Muscle layer of duodenum (tissue), 2 donors: Measurements from ENCODE around the gene DST.
"Not testable (repeated sequence)": the region's sequence is repeated elsewhere in the genome, so short reads cannot be mapped to it uniquely, and the experiment has no call there.

Experiments used
- H3K27ac ChIP-seq: one replicate; pipeline ENCODE4 v1.7.0; 2013; ENCODE audit warnings: mild to moderate bottlenecking, low read length
- H3K27me3 ChIP-seq: one replicate; pipeline ENCODE4 v1.7.0; 2013; ENCODE audit warnings: low read depth, mild to moderate bottlenecking, control low read depth, low read length
- H3K36me3 ChIP-seq, 2 donors: one replicate each; pipeline ENCODE4 v1.7.0; 2013; ENCODE audit warnings: low read length in 2 of 2, control low read depth in 1 of 2, mild to moderate bottlenecking in 1 of 2; ENCODE audit not compliant: insufficient read depth in 2 of 2, control insufficient read depth in 1 of 2
- H3K4me1 ChIP-seq, 2 donors: one replicate each; pipeline ENCODE4 v1.7.0; 2013; ENCODE audit warnings: low read length in 2 of 2, mild to moderate bottlenecking in 2 of 2, control low read depth in 1 of 2, moderate library complexity in 1 of 2; ENCODE audit not compliant: insufficient read depth in 2 of 2, control insufficient read depth in 1 of 2
- H3K4me3 ChIP-seq, 2 donors: one replicate each; pipeline ENCODE4 v1.7.0; 2013; ENCODE audit warnings: low read length in 2 of 2, low read depth in 1 of 2, mild to moderate bottlenecking in 1 of 2
- H3K9me3 ChIP-seq, 2 donors: one replicate each; pipeline ENCODE4 v1.7.0; 2013; ENCODE audit warnings: low read length in 2 of 2, control low read depth in 1 of 2, mild to moderate bottlenecking in 1 of 2; ENCODE audit not compliant: control insufficient read depth in 1 of 2
- donor health status: healthy.

The DST gene

DNA sequence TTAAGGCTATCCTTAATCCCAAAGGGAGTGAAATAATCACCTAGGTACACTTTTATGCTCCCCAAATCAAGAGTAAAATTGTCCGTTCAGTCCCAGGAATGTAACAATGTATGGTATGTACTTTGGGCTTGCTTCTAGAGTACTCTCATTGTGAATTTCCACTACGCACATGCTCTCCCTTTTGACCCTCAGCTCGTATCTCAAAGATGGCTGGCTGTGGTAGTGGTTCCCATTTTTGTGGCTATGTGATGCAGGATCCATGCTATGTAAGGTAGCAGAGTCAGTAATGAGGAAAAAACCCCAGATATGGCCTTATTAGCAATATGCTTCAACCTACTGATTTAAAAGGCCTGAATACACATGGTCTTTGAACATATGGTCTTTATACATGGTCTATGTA, 133.7 kb downstream of the DST start:
- peaks cover 3 to 26% of the 10 kb centered on the region in 2 donors for H3K4me1 ChIP-seq

DNA sequence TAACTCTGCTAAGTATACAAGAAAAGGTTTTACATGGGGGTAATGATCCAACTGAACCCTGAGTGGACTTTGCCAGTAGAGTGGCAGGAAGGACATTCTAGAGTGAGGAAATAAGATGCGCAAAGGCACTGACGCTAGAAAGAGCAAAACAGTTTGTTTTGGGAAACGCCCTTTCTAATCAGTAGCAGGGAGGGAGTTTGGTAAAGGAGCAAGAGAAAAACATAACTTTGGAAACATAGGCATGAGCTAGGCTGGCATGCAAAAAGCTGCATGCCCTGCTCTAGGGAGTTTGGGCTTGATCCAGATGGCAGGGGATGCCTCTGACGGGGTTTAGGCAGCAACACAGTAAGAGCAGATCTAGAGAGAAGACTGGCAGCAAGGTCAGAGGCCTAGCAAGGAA, 135.2 kb downstream of the DST start:
- Histone ChIP-seq H3K9me3 (no peaks in the 10 kb centered on the region), H3K4me3 (no peak overlapping the region), H3K36me3 (peaks cover 22 to 31% of the 10 kb centered on the region in 2 donors), H3K4me1 (peaks cover 3 to 26% of the 10 kb centered on the region in 2 donors), H3K27ac (no peak overlapping the region), H3K27me3 (no peaks in the 10 kb centered on the region)

More for the DNA sequence above, 133.7 kb downstream of the DST start:
- Histone ChIP-seq H3K4me3 (no peak overlapping the region), H3K36me3 (peaks cover 22 to 34% of the 10 kb centered on the region in 2 donors), H3K27me3 (no peaks in the 10 kb centered on the region), H3K9me3 (no peaks in the 10 kb centered on the region), H3K27ac (peak overlapping the region; percentile 10)

DNA sequence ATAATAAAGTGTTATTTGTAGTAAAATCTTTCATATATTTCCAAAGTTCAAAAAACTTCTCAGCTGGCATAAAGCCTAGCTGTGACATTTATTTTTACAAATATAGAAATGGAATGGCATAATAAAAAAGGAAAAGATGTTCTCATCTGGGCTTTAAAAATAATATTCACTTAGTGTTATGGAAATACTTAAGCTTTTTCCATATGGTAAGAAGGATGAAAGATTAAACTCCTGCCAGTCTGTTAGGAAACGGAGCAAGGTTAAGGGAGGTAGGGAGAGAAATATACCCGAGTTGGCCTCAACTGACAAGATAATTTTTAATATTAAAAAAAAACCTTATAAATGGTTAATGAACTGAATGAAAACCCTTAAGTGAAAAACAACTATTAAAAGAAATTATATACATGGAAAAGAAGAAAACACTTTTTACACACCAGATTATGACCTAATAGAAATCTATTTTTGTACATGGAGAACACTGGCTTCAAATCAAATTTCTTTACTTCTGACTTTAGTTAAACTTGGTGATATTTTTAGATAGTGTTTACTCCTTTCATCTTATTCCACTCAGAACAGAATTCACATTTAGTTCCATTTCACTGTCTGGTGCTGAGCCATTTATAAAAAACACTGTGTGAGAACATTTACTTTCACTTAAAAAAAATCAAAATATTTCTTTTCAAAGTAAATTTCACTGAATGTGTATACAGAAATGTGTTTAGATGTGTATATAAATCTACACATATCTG, 137.0 kb downstream of the DST start:
- no peak overlapping the region for H3K27ac ChIP-seq
- peaks cover 27% of the 10 kb centered on the region in 2 donors for H3K36me3 ChIP-seq

DNA sequence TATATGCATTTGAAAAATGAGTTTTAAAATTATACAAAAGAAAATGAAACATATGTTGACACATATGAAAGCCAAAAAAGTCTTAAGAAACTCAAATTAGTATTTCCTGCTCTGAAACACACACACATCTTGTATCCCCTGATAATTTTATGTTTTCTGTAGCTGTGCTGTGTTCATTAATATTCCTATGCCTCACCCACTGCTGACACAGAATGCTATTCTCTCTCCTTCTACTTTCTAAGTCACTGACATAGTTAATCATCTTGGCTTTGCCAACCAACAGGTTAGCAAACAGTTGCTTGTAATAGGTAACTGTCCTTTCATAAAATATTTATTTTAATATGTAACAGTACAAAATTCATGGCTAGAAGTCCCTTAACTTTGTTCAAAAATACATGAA, 140.7 kb downstream of the DST start:
- H3K27me3 ChIP-seq = no peaks in the 10 kb centered on the region
- H3K36me3 ChIP-seq = peaks cover 25 to 33% of the 10 kb centered on the region in 2 donors
- no peak overlapping the region for H3K27ac ChIP-seq
- H3K4me1 ChIP-seq = peaks cover 0 to 31% of the 10 kb centered on the region in 2 donors
- no peaks in the 10 kb centered on the region for H3K9me3 ChIP-seq
- no peak overlapping the region for H3K4me3 ChIP-seq

More for the DNA sequence above, 137.0 kb downstream of the DST start:
- Histone ChIP-seq H3K27me3 (no peaks in the 10 kb centered on the region), H3K4me3 (no peak overlapping the region), H3K4me1 (peaks cover 3 to 20% of the 10 kb centered on the region in 2 donors), H3K9me3 (no peaks in the 10 kb centered on the region)

DNA sequence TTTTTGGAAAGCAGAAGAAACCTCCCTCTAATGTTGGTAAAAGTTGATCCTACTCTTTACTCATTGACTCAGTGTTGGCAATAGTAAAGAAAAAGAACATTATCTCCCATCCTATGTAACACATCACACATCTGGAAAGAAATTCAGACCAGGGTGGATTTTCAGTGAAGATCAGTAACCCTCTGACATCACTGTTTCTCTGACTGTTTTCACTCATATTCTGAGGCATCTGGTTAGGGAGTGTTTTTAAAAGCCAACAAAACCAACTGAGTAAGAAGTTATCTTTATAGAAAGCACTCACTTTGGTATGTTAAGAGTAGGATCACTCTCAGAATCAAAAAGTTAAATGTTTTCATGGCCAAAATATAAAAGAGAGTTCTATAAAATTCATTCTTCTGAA, 143.6 kb downstream of the DST start:
- no peaks in the 10 kb centered on the region for H3K9me3 ChIP-seq
- no peak overlapping the region for H3K27ac ChIP-seq
- peaks cover 33 to 34% of the 10 kb centered on the region in 2 donors for H3K36me3 ChIP-seq
- no peaks in the 10 kb centered on the region for H3K27me3 ChIP-seq
- H3K4me1 ChIP-seq = peaks cover 0 to 21% of the 10 kb centered on the region in 2 donors
- H3K4me3 ChIP-seq = no peak overlapping the region

DNA sequence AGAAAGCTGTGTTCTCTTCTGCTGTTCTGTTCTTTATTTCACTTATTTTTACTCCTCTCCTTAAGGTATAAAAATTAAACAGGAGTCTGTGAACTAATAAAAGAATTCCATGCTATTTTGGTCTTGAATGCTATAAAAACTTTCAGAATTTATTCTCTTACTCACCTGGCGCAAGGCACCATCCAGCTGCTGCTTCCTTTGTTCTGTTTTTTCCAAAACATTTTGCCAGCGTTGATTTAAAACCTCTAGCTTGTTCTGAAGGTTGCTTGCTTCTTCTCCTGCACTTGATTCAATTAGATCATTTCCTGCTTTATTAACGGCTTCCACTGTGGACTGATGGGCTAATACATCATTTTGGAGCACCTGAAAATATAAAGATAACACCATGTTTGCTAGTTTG, 145.0 kb downstream of the DST start:
- Histone ChIP-seq H3K27me3 (no peaks in the 10 kb centered on the region), H3K4me1 (peaks cover 0 to 26% of the 10 kb centered on the region in 2 donors), H3K4me3 (no peak overlapping the region), H3K27ac (no peak overlapping the region), H3K36me3 (peaks cover 33 to 34% of the 10 kb centered on the region in 2 donors), H3K9me3 (no peaks in the 10 kb centered on the region)

DNA sequence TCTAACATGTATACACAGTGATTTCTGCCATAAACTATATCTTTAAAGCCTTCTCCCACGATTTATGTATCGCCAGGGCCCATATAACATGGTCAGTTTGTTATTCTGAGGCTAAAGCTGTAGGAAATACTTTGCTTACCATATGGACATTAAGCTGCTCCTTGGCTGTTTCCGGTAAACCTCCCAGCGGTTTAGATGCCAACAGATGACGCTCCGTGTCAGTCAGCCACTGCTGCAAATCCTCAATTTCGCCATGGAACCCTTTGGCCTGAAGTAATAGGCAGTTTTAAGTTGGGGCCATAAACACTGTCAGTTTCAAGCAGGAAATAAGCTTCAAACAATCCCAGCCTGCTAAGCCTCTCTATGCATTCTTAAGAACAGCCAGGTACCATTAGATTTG, 145.4 kb downstream of the DST start:
- Histone ChIP-seq H3K9me3 (no peaks in the 10 kb centered on the region), H3K36me3 (peaks cover 34 to 36% of the 10 kb centered on the region in 2 donors), H3K27ac (no peak overlapping the region), H3K4me1 (peaks cover 0 to 31% of the 10 kb centered on the region in 2 donors), H3K4me3 (no peak overlapping the region), H3K27me3 (no peaks in the 10 kb centered on the region)

DNA sequence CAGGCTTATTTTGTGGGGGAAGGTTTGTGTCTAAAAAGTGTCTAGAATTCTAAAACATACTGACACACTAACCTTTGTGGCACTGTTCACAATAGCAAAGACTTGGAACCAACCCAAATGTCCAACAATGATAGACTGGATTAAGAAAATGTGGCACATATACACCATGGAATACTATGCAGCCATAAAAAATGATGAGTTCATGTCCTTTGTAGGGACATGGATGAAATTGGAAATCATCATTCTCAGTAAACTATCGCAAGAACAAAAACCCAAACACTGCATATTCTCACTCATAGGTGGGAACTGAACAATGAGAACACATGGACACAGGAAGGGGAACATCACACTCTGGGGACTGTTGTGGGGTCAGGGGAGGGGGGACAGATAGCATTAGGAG, 146.0 kb downstream of the DST start:
- not testable (repeated sequence) for H3K4me3 ChIP-seq, H3K27me3 ChIP-seq, H3K27ac ChIP-seq, H3K9me3 ChIP-seq
- Histone ChIP-seq H3K4me1 (peaks cover 4 to 37% of the 10 kb centered on the region in 2 donors), H3K36me3 (peaks cover 34 to 39% of the 10 kb centered on the region in 2 donors)

DNA sequence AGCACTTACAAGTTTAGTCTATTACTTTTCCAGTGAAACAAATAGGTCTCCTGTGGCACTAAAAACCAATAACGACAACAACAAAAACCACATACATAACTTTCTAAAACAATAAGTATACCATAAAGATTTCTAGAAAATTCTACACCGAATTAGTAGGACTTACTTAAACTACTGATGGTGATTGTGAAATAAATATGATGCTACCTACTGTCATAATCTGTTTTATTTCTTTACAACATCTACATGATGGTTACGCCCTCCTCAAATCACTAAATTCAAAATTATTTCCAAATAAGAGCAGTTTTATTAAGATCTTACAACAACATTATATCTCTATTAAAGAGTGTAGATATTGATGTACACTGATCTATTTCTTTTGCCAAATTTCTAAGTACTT, 147.0 kb downstream of the DST start:
- Histone ChIP-seq H3K9me3 (no peaks in the 10 kb centered on the region), H3K36me3 (peaks cover 29 to 39% of the 10 kb centered on the region in 2 donors), H3K4me1 (peaks cover 4 to 36% of the 10 kb centered on the region in 2 donors), H3K27me3 (no peaks in the 10 kb centered on the region), H3K27ac (no peak overlapping the region), H3K4me3 (no peak overlapping the region)

DNA sequence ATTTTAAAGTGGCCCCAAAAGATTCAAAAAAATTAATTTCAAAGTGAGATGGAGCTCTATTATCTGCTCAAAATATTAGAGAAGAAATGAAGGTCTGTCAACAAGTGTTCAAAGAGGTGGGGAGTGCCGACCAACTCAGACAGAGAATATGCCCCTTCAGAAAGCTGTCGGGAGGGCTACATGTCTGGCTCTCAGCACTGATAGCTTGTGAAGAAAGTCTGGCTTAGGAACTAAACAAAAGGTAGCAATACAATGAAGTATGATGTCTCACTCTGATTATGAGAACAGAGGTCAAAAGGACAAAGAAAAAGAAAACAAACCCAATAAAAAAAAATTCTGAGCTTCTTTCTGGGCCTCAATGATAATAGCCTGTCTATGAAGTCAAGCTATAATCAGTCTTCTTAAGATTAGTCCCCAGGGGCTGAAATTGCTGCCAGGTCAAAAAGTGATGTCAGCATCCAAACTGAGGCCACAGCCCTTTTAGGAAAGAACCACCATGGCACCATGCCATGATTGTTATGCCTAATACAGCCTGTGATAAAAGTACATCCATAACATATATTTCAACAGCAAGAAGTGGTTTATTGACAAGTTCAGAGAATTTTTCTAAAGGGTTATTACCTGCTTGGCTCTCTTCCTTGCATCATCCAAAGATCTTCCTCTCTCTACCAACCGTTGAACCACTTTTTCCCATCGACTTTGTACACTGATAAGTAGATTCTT, 150.9 kb downstream of the DST start:
- Histone ChIP-seq H3K4me3 (no peak overlapping the region), H3K9me3 (no peaks in the 10 kb centered on the region), H3K27me3 (no peaks in the 10 kb centered on the region), H3K36me3 (peaks cover 14 to 25% of the 10 kb centered on the region in 2 donors), H3K4me1 (peaks cover 4 to 25% of the 10 kb centered on the region in 2 donors), H3K27ac (peak overlapping the region; percentile 4)

DNA sequence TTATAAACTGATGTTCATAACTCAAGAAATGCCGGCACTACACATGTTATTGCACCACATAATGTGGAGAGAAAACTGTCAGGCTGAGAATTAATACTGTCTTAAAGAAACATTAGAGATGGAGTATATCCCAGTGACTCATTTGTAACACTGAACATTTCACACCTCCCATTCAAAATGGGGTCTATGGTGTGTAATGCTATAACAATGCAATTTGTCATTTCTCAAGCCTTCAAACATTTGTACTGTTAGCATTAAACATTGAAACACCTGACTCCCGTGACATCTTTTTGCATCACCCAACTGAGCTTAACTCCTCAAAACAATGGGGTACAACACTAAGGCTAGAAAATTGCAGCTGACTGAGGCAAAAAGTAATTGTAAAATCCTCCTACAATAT, 151.7 kb downstream of the DST start:
- Histone ChIP-seq H3K36me3 (peaks cover 10 to 26% of the 10 kb centered on the region in 2 donors), H3K27me3 (no peaks in the 10 kb centered on the region), H3K4me3 (no peak overlapping the region), H3K9me3 (no peaks in the 10 kb centered on the region), H3K27ac (no peak overlapping the region), H3K4me1 (peaks cover 4 to 25% of the 10 kb centered on the region in 2 donors)
